NT2/D1 (cell line): ENCODE results near the gene DOCK9.

Experiments
- DNase-seq: peaks from one replicate; pipeline ENCODE4 v3.0.0-alpha.2; 2011; ENCODE audit warnings: low read depth, low spot score
- H3K27me3 ChIP-seq: 2 replicates; pipeline ENCODE4 v1.6.0; 2011; ENCODE audit warnings: mild to moderate bottlenecking; ENCODE audit not compliant: insufficient read length, insufficient read depth
- H3K36me3 ChIP-seq: 2 replicates; pipeline ENCODE4 v1.6.1; 2011; ENCODE audit warnings: mild to moderate bottlenecking, low read length, mixed read lengths; ENCODE audit not compliant: insufficient read depth, insufficient read length
- H3K4me1 ChIP-seq: 2 replicates; pipeline ENCODE4 v1.5.1; 2011; ENCODE audit not compliant: insufficient read depth, insufficient read length
- H3K4me3 ChIP-seq: 2 replicates; pipeline ENCODE4 v1.5.1; 2011; ENCODE audit warnings: low read depth; ENCODE audit not compliant: insufficient read length
- H3K9ac ChIP-seq: 2 replicates; pipeline ENCODE4 v1.6.0; 2011; ENCODE audit warnings: low read depth; ENCODE audit not compliant: insufficient read length
- H3K9me3 ChIP-seq: 2 replicates; pipeline ENCODE4 v1.5.1; 2011; ENCODE audit warnings: mild to moderate bottlenecking, low read length; ENCODE audit not compliant: insufficient read depth
- SUZ12 ChIP-seq: IDR thresholded peaks from 2 replicates; pipeline ENCODE4 v1.6.1; 2011; ENCODE audit not compliant: insufficient read length, insufficient read depth; ENCODE audit errors: extremely low read depth
- YY1 ChIP-seq: IDR thresholded peaks from 2 replicates; pipeline ENCODE4 v1.6.1; 2011; ENCODE audit not compliant: insufficient read length, insufficient read depth
- ZNF274 ChIP-seq: IDR thresholded peaks from 2 replicates; pipeline ENCODE4 v1.6.1; 2011; ENCODE audit warnings: mild to moderate bottlenecking, low read depth, low read length

Gene DOCK9

DNA sequence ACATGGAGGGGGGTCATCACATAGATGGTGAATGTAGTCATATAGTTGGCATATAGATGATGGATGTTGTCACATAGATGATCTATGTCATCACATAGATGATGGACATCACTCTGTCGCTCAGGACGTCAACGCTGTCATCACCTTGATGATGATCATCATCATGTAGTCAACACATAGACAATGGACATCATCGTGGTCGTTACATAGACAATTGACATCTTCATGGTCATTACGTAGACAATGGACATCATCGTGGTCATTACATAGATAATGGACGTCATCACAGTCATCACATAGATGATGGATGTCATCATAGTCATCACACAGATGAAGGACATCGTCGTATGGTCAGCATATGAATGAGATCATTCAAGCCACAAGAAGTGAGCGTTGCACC, 196.8 kb downstream of the DOCK9 start:
- H3K4me3 ChIP-seq = no peak overlapping the region
- no peaks in the 10 kb centered on the region for H3K27me3 ChIP-seq
- no peak for DNase-seq
- H3K9ac ChIP-seq = no peak overlapping the region
- no peaks in the 10 kb centered on the region for H3K9me3 ChIP-seq
- no peaks in the 10 kb centered on the region for H3K36me3 ChIP-seq
- peaks cover 2% of the 10 kb centered on the region for H3K4me1 ChIP-seq
- TF ChIP-seq SUZ12 (no peak), ZNF274 (no peak), YY1 (no peak)

DNA sequence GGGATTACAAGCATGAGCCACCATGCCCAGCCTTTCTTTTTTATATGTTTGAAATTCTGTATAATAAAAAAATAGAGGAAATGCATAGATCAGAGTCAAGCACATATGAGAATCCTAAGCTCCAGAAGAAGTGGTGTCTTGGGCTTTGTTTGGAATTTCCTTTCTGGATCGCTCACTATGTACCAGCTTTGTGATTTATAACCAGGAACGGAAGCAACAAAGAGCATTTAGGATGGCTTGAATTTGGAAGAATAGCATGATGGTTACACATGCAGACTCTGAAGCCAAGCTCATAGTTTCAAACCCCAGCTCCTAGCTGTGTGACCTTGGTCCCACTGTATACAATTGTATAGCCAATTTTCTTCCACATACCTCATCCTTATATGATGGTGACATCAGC, 197.4 kb downstream of the DOCK9 start:
- Histone ChIP-seq H3K36me3 (no peaks in the 10 kb centered on the region), H3K9ac (no peak overlapping the region), H3K4me1 (peaks cover 4% of the 10 kb centered on the region), H3K9me3 (no peaks in the 10 kb centered on the region), H3K4me3 (no peak overlapping the region), H3K27me3 (no peaks in the 10 kb centered on the region)
- no peak for DNase-seq
- TF ChIP-seq SUZ12 (no peak), ZNF274 (no peak), YY1 (no peak)

DNA sequence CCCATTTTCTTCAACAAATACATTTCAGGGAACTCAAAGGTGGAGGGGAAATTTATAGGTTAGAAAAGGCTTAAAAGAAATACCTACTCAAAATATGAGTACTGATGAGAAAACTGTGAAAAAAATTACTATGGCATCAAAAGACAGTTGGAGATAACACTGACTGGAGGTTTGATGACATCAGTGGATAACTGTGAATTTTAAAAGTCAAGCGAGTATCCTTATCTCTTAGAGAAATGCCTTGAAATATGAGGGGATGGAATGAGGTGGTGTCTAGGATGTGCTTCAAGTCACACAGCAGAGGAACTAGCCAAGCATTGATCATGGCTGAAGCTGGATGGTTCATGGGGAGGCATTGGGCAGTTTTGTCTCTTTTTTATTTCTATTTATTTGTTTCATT, 198.2 kb downstream of the DOCK9 start:
- Histone ChIP-seq H3K27me3 (no peaks in the 10 kb centered on the region), H3K9ac (no peak overlapping the region), H3K4me3 (no peak overlapping the region), H3K36me3 (no peaks in the 10 kb centered on the region), H3K4me1 (peaks cover 4% of the 10 kb centered on the region), H3K9me3 (no peaks in the 10 kb centered on the region)
- TF ChIP-seq SUZ12 (no peak), ZNF274 (no peak), YY1 (no peak)
- DNase-seq = no peak

DNA sequence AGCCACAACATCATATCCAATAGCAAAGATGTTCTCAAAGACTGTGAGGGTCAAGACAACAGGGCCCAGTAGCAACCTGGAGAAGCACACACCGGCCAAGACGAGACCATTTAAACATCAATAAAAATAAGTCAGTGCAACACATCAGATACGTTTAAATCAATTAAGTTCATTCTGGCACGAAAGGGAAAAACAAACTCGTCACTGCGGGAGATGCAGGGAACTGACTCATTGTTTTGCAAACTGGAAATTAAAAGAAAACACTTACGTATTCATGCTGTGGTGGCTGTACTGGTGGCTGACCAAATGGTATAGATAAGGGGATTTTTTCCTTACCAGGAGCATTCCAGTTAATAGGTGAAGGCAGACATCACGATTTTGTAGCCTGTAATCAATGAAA, 199.1 kb downstream of the DOCK9 start:
- Histone ChIP-seq H3K4me1 (peaks cover 4% of the 10 kb centered on the region), H3K9me3 (no peaks in the 10 kb centered on the region), H3K36me3 (no peaks in the 10 kb centered on the region), H3K27me3 (no peaks in the 10 kb centered on the region), H3K9ac (no peak overlapping the region), H3K4me3 (no peak overlapping the region)
- no peak for DNase-seq
- TF ChIP-seq ZNF274 (no peak), SUZ12 (no peak), YY1 (no peak)

DNA sequence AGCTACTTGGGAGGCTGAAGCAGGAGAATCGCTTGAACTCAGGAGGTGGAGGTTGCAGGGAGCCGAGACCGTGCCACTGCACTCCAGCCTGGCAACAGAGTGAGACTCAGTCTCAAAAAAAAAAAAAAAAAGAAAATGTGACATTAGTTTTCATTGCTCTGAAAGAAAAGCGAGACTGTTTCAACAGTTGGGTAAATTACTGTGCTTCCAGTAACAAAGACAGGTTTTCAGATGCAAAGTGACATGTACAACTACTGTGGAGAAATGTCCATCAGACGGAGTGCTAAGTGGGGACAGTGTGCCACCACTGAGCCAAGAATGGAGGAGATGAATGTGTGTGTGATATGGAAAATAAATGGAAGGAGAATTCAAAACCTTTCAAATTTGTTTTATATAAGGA, 201.2 kb downstream of the DOCK9 start:
- H3K4me3 ChIP-seq = no peak overlapping the region

DNA sequence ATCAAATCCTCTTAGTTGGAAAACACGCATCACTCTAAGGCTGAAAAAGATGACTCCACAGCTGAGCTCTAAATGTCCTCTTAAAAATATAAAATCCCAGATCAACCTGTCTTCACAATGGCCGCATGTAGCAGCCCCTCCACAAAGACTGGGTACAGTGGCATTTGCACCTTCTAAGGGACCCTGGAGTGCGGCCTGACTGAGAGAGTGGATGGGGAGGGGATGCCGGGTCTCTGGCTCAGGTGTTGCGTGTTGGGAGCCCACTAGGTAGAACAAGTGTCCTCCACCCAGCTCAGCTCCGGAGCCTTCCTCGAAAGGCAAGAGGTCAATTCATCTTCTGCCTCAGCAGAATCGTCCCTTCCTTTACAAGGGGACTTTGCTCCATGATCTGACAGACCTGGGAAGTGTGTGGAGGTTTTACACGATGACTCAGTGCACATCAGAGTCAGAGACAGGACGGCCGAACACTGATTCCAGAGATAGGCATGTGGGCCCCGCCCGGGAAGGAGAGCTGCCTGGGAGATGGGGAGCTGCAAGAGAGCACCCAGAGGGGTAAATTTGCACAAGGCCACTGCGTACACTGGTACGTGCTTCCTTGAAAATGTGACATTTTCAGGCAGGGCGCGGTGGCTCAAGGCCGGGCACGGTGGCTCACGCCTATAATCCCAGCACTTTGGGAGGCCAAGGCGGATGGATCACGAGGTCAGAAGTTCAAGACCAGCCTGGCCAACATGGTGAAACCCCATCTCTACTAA, 201.8 kb downstream of the DOCK9 start:
- TF ChIP-seq SUZ12 (no peak), YY1 (no peak), ZNF274 (no peak)
- Histone ChIP-seq H3K4me3 (no peak overlapping the region), H3K9ac (no peak overlapping the region), H3K36me3 (no peaks in the 10 kb centered on the region), H3K9me3 (no peaks in the 10 kb centered on the region), H3K27me3 (no peaks in the 10 kb centered on the region), H3K4me1 (peaks cover 4% of the 10 kb centered on the region)
- no peak for DNase-seq

More for the DNA sequence above, 201.2 kb downstream of the DOCK9 start:
- Histone ChIP-seq H3K36me3 (no peaks in the 10 kb centered on the region), H3K9me3 (no peaks in the 10 kb centered on the region), H3K9ac (no peak overlapping the region), H3K27me3 (no peaks in the 10 kb centered on the region), H3K4me1 (peaks cover 4% of the 10 kb centered on the region)
- TF ChIP-seq SUZ12 (no peak), YY1 (no peak), ZNF274 (no peak)
- DNase-seq = no peak

DNA sequence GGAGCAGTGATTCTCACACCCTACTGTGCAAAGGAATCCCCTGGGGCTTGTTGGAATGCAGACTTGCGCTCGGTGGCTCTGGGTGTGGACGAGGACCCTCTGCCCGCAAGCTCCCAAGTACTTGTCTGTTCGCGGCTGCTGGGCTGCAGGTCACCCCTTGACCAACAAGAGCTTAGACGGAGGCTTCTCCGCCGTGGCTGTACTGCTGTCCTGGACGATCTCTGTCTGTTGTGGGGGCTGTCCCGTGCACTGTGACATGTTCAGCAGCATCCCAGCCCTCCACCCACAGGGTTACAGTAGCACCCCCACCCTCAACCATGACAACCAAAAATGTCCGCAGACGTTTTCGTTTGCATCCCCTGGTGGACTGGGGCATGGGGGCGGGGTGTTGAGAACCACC, 202.5 kb downstream of the DOCK9 start:
- H3K9me3 ChIP-seq = no peaks in the 10 kb centered on the region
- H3K4me1 ChIP-seq = peaks cover 4% of the 10 kb centered on the region
- DNase-seq = no peak
- TF ChIP-seq SUZ12 = no peak
- TF ChIP-seq ZNF274 = no peak
- TF ChIP-seq YY1 = no peak
- H3K4me3 ChIP-seq = no peak overlapping the region
- H3K9ac ChIP-seq = no peak overlapping the region
- no peaks in the 10 kb centered on the region for H3K36me3 ChIP-seq
- H3K27me3 ChIP-seq = no peaks in the 10 kb centered on the region

DNA sequence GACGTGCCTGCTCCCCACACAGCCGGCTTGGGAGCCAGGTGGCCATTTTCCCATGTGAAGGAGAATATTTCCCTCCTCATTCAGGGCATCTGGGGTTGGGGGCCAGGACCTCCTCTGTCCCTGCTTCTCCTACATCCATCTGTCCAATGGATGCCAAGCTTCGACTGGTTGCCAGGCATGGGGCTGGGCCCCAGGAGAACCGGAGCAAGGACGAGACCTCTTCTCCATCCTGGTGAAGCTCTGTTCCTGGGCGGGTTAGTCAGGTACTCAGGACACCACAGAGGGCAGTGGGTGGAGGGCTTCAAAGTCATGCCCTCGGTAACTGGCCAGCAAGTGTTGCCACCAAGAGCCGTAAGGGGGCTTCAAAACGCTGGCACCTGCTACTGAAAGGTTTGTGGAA, 203.1 kb downstream of the DOCK9 start:
- Histone ChIP-seq H3K4me1 (peaks cover 4% of the 10 kb centered on the region), H3K27me3 (no peaks in the 10 kb centered on the region), H3K36me3 (no peaks in the 10 kb centered on the region), H3K9ac (no peak overlapping the region), H3K9me3 (no peaks in the 10 kb centered on the region), H3K4me3 (no peak overlapping the region)
- TF ChIP-seq ZNF274 (no peak), YY1 (no peak), SUZ12 (no peak)
- DNase-seq = no peak
